ENCODE measurements around the gene UBL3. TPM values are rescaled to one million over a fixed set of nuclear protein-coding genes. Genes with fewer than 3 reads are reported as not detected.
A peak's percentile ranks its signal among the peaks of the same experiment; 100 is the strongest.

UBL3 gene
- total RNA-seq = 1 to 10 TPM; 7.2 to 8.1 TPM

- Mint-ChIP-seq H3K9me3 (no peaks in the 10 kb centered on the region), H3K27ac (peak within 1 kb of the TSS; percentile 99), H3K4me3 (peak within 1 kb of the TSS; percentile 92), H3K27me3 (no peaks in the 10 kb centered on the region), H3K36me3 (ENCODE audit: low read depth) (peaks cover 6% of the 10 kb centered on the region), H3K4me1 (ENCODE audit: low read depth) (peaks cover 38% of the 10 kb centered on the region)
- ATAC-seq = peak; percentile 91
- TF ChIP-seq CTCF (IDR thresholded peaks at IDR 0.05) = no peak
- intact Hi-C loops (cut with micrococcal nuclease) = no loop called here
- ChIA-PET POLR2A (interaction anchor here (1.0 to 2.4 kb wide), 7 partner anchors 11 to 521 kb away, joined by 3 to 8 read pairs (median 5); no protein-coding TSS in a partner anchor), CTCF (interaction anchor here (0.6 to 3.9 kb wide), 7 partner anchors 10 to 264 kb away, joined by 3 to 14 read pairs (median 6); no protein-coding TSS in a partner anchor)
- peak; percentile 96 for DNase-seq
Observed at GRCh38 chr13:29850213-29850898, at the start of gene UBL3. Gene UBL3, minus strand, starts transcription at chr13:29850617. Its CDS starts 1,079 bp downstream, at chr13:29849538.

GRCh38 chr13:29897102-29897501, 46.7 kb upstream of the UBL3 start:
- ChIA-PET POLR2A (no interaction called here), CTCF (no interaction called here)
- Mint-ChIP-seq H3K27me3 (no peaks in the 10 kb centered on the region), H3K27ac (no peak overlapping the region), H3K4me3 (no peak overlapping the region), H3K4me1 (ENCODE audit: low read depth) (peaks cover 5% of the 10 kb centered on the region), H3K9me3 (no peaks in the 10 kb centered on the region), H3K36me3 (ENCODE audit: low read depth) (no peaks in the 10 kb centered on the region)
- TF ChIP-seq CTCF (IDR thresholded peaks at IDR 0.05) = no peak
- ATAC-seq = no peak
- DNase-seq = no peak
- intact Hi-C loops (cut with micrococcal nuclease) = no loop called here

GRCh38 chr13:29893438-29893837, 43.0 kb upstream of the UBL3 start:
- intact Hi-C loops (cut with micrococcal nuclease) = no loop called here
- ChIA-PET POLR2A (no interaction called here), CTCF (interaction anchor here (1.2 kb wide), 1 partner anchor 31 kb away, joined by 4 read pairs; no protein-coding TSS in a partner anchor)
- Mint-ChIP-seq H3K9me3 (no peaks in the 10 kb centered on the region), H3K4me3 (no peak overlapping the region), H3K27ac (no peak overlapping the region), H3K36me3 (ENCODE audit: low read depth) (no peaks in the 10 kb centered on the region), H3K27me3 (no peaks in the 10 kb centered on the region), H3K4me1 (ENCODE audit: low read depth) (no peaks in the 10 kb centered on the region)
- DNase-seq = no peak
- no peak for TF ChIP-seq CTCF (IDR thresholded peaks at IDR 0.05)
- no peak for ATAC-seq

GRCh38 chr13:29892151-29892550, 41.7 kb upstream of the UBL3 start:
- POLR2A ChIA-PET = no interaction called here
- DNase-seq (no peak), ATAC-seq (no peak)
- no peak for TF ChIP-seq CTCF (IDR thresholded peaks at IDR 0.05)
- Mint-ChIP-seq H3K4me3 (no peak overlapping the region), H3K4me1 (ENCODE audit: low read depth) (peaks cover 4% of the 10 kb centered on the region), H3K27ac (no peak overlapping the region), H3K9me3 (no peaks in the 10 kb centered on the region), H3K36me3 (ENCODE audit: low read depth) (no peaks in the 10 kb centered on the region), H3K27me3 (no peaks in the 10 kb centered on the region)
- intact Hi-C loops (cut with micrococcal nuclease) = no loop called here
- CTCF ChIA-PET = interaction anchor here (1.0 kb wide), 1 partner anchor 33 kb away, joined by 3 read pairs; no protein-coding TSS in a partner anchor

GRCh38 chr13:29889111-29889510, 38.7 kb upstream of the UBL3 start:
- no peak overlapping the region for H3K4me3 Mint-ChIP-seq
- POLR2A ChIA-PET = interaction anchor here (0.7 to 1.2 kb wide), 2 partner anchors 33 to 580 kb away, joined by 3 to 4 read pairs; no protein-coding TSS in a partner anchor
- no peak overlapping the region for H3K27ac Mint-ChIP-seq
- H3K27me3 Mint-ChIP-seq = no peaks in the 10 kb centered on the region
- no peaks in the 10 kb centered on the region for H3K36me3 Mint-ChIP-seq (ENCODE audit: low read depth)
- DNase-seq (no peak), ATAC-seq (no peak)
- H3K9me3 Mint-ChIP-seq = no peaks in the 10 kb centered on the region
- H3K4me1 Mint-ChIP-seq (ENCODE audit: low read depth) = peaks cover 18% of the 10 kb centered on the region
- CTCF ChIA-PET = interaction anchor here (1.0 kb wide), 1 partner anchor 35 kb away, joined by 3 read pairs; no protein-coding TSS in a partner anchor
- no peak for TF ChIP-seq CTCF (IDR thresholded peaks at IDR 0.05)
- intact Hi-C loops (cut with micrococcal nuclease) = no loop called here
